ENCODE results near the gene TNKS1BP1.

- TF ChIP-seq CTCF (IDR thresholded peaks at IDR 0.05) (no peak), SMAD4 (CRISPR knock-in tag; IDR thresholded peaks at IDR 0.05) (no peak), SP1 (CRISPR knock-in tag; conservative IDR thresholded peaks at IDR 0.05) (no peak), NR2C2 (CRISPR knock-in tag; IDR thresholded peaks at IDR 0.05) (no peak), MYBL2 (CRISPR knock-in tag; IDR thresholded peaks at IDR 0.05) (no peak), CREB1 (CRISPR knock-in tag; IDR thresholded peaks at IDR 0.05) (no peak), NR1H2 (CRISPR knock-in tag; IDR thresholded peaks at IDR 0.05) (no peak), USF2 (CRISPR knock-in tag; IDR thresholded peaks at IDR 0.05) (no peak), ATF2 (CRISPR knock-in tag; IDR thresholded peaks at IDR 0.05; ENCODE audit: borderline replicate concordance, low read depth) (no peak), PRDM15 (CRISPR knock-in tag; IDR thresholded peaks at IDR 0.05) (no peak)
Measured at GRCh38 chr11:57305523-57305922, 19.2 kb downstream of the TNKS1BP1 start.

Measured in WTC11 (cell line).